AG04450 (cell line): Measurements from ENCODE around the gene ULK4. TPM values are rescaled to one million over a fixed set of nuclear protein-coding genes. Genes with fewer than 3 reads are reported as not detected.

Experiments used
- CTCF ChIA-PET: fragments of 300-600, 350-600 bp; formaldehyde crosslinking; extraction: SDS; loops from one replicate; lab custom pipeline; 2022; ENCODE audit warnings: antibody characterized with exemption, inconsistent platforms; lab: Charles Lee
- POLR2A ChIA-PET: fragments of 350-600 bp; formaldehyde crosslinking; extraction: SDS; loops from one replicate; lab custom pipeline; 2021; ENCODE audit warnings: antibody characterized with exemption, inconsistent platforms; lab: Yijun Ruan, JAX
- DNase-seq: peaks from one replicate; pipeline ENCODE4 v3.0.0-alpha.2; 2011; ENCODE audit warnings: low read depth, low spot score
- H3K27ac ChIP-seq: one replicate; pipeline ENCODE4 v1.5.1; 2012; ENCODE audit warnings: low read depth, low read length, control low read depth
- H3K27me3 ChIP-seq: one replicate; pipeline ENCODE4 v1.6.0; 2012; ENCODE audit warnings: low read length; ENCODE audit not compliant: control insufficient read depth, insufficient read depth
- H3K4me3 ChIP-seq: 2 replicates; pipeline ENCODE4 v1.5.1; 2011; ENCODE audit warnings: mild to moderate bottlenecking, low read depth, low read length, control low read depth
- H3K9me3 ChIP-seq: 2 replicates; pipeline ENCODE4 v1.5.1; 2012; ENCODE audit warnings: low read length; ENCODE audit not compliant: control insufficient read depth, insufficient read depth
- CTCF ChIP-seq: IDR thresholded peaks from 2 replicates; pipeline ENCODE4 v1.5.1; 2011; ENCODE audit warnings: low read depth, low read length, control low read depth, inconsistent platforms
- polyA plus RNA-seq: library from polyadenylated mRNA; depleted of rRNA; stranded (reverse); fragments of >200 nt; gene quantifications from 2 replicates; pipeline ENCODE4 v1.2.3, GENCODE V29; 2011

Gene ULK4
- polyA plus RNA-seq, 1 experiment, result 3.7 TPM

GRCh38 chr3:41940393-41940792 is 21.5 kb downstream of the ULK4 start:
- Histone ChIP-seq H3K27me3 (no peaks in the 10 kb centered on the region), H3K4me3 (no peak overlapping the region), H3K9me3 (no peaks in the 10 kb centered on the region), H3K27ac (no peak overlapping the region)
- no peak for DNase-seq
- ChIA-PET CTCF (interaction anchor here (0.9 kb wide), 1 partner anchor 156 kb away, joined by 3 read pairs; no protein-coding TSS in a partner anchor), POLR2A (interaction anchor here (0.6 kb wide), 1 partner anchor 22 kb away, joined by 8 read pairs; the partner anchor contains the start of gene ULK4)
- no peak for TF ChIP-seq CTCF

GRCh38 chr3:41936384-41936783 is 25.5 kb downstream of the ULK4 start:
- CTCF ChIA-PET, result interaction anchor here (0.6 kb wide), 1 partner anchor 21 kb away, joined by 3 read pairs; no protein-coding TSS in a partner anchor
- Histone ChIP-seq H3K27ac (no peak overlapping the region), H3K27me3 (no peaks in the 10 kb centered on the region), H3K9me3 (no peaks in the 10 kb centered on the region), H3K4me3 (no peak overlapping the region)
- TF ChIP-seq CTCF, result no peak
- POLR2A ChIA-PET, result no interaction called here
- DNase-seq, result no peak

- no peak for TF ChIP-seq CTCF
- Histone ChIP-seq H3K4me3 (no peak overlapping the region), H3K27me3 (no peaks in the 10 kb centered on the region), H3K9me3 (no peaks in the 10 kb centered on the region), H3K27ac (peak overlapping the region; percentile 21)
- POLR2A ChIA-PET, result no interaction called here
- DNase-seq, result peak; percentile 62
- CTCF ChIA-PET, result interaction anchor here (0.6 to 1.3 kb wide), 2 partner anchors 258 to 602 kb away, joined by 3 to 4 read pairs; no protein-coding TSS in a partner anchor
These were observed 28.7 kb downstream of the ULK4 start for GRCh38 chr3:41933154-41933676.

- ChIA-PET POLR2A (no interaction called here), CTCF (interaction anchor here (1.3 kb wide), 1 partner anchor 259 kb away, joined by 4 read pairs; no protein-coding TSS in a partner anchor)
- TF ChIP-seq CTCF, result no peak
- Histone ChIP-seq H3K27ac (no peak overlapping the region), H3K9me3 (no peaks in the 10 kb centered on the region), H3K4me3 (no peak overlapping the region), H3K27me3 (no peaks in the 10 kb centered on the region)
- DNase-seq, result no peak
These were observed 29.4 kb downstream of the ULK4 start for GRCh38 chr3:41932464-41932863.

- no peak for TF ChIP-seq CTCF
- no peak for DNase-seq
- Histone ChIP-seq H3K4me3 (no peak overlapping the region), H3K9me3 (no peaks in the 10 kb centered on the region), H3K27me3 (no peaks in the 10 kb centered on the region), H3K27ac (no peak overlapping the region)
- ChIA-PET CTCF (interaction anchor here (0.6 to 1.8 kb wide), 3 partner anchors 179 to 271 kb away, joined by 5 to 7 read pairs (median 7); no protein-coding TSS in a partner anchor), POLR2A (no interaction called here)
These were observed 41.4 kb downstream of the ULK4 start for GRCh38 chr3:41920406-41920965.
